GM18951 (cell line): Measurements from ENCODE around the gene MYO5B.

Source experiments
- POLR2A ChIP-seq: IDR thresholded peaks from 4 replicates; pipeline ENCODE4 v1.6.1; 2011; ENCODE audit warnings: mild to moderate bottlenecking; ENCODE audit not compliant: insufficient read length, insufficient read depth; ENCODE audit errors: extremely low read depth
- in situ Hi-C: fragments of 300-500 bp; cut with MboI; formaldehyde crosslinking; loops from one replicate; pipeline ENCODE4 v1.12.0; 2022; ENCODE audit warnings: low sequenced_read_pairs, mixed read lengths, inconsistent platforms; ENCODE audit not compliant: unreplicated experiment

The MYO5B gene

GRCh38 chr18:50073319-50073718 lies 121.6 kb downstream of the MYO5B start:
- in situ Hi-C loops, result no loop called here

GRCh38 chr18:50072146-50072545 lies 122.8 kb downstream of the MYO5B start:
- no peak for TF ChIP-seq POLR2A

More at GRCh38 chr18:50073319-50073718, 121.6 kb downstream of the MYO5B start:
- TF ChIP-seq POLR2A, result no peak

GRCh38 chr18:50071397-50071796 lies 123.5 kb downstream of the MYO5B start:
- no peak for TF ChIP-seq POLR2A
- in situ Hi-C loops, result no loop called here

More at GRCh38 chr18:50072146-50072545, 122.8 kb downstream of the MYO5B start:
- in situ Hi-C loops, result no loop called here

GRCh38 chr18:50069422-50069821 lies 125.5 kb downstream of the MYO5B start:
- in situ Hi-C loops, result no loop called here
- no peak for TF ChIP-seq POLR2A

- TF ChIP-seq POLR2A, result no peak
- in situ Hi-C loops, result no loop called here
Observed at GRCh38 chr18:50065527-50065926, 129.4 kb downstream of the MYO5B start.

GRCh38 chr18:50065039-50065438 lies 129.9 kb downstream of the MYO5B start:
- TF ChIP-seq POLR2A, result no peak
- in situ Hi-C loops, result no loop called here

- TF ChIP-seq POLR2A, result no peak
- in situ Hi-C loops, result no loop called here
Observed at GRCh38 chr18:50061876-50062517, 132.9 kb downstream of the MYO5B start.

- in situ Hi-C loops, result no loop called here
- no peak for TF ChIP-seq POLR2A
Observed at GRCh38 chr18:50060822-50061221, 134.1 kb downstream of the MYO5B start.

GRCh38 chr18:50058731-50059130 lies 136.2 kb downstream of the MYO5B start:
- in situ Hi-C loops, result no loop called here
- TF ChIP-seq POLR2A, result no peak

- no peak for TF ChIP-seq POLR2A
- in situ Hi-C loops, result no loop called here
Observed at GRCh38 chr18:50057009-50057408, 137.9 kb downstream of the MYO5B start.

GRCh38 chr18:50056185-50056584 lies 138.8 kb downstream of the MYO5B start:
- in situ Hi-C loops, result no loop called here
- no peak for TF ChIP-seq POLR2A

GRCh38 chr18:50055488-50055887 lies 139.5 kb downstream of the MYO5B start:
- no peak for TF ChIP-seq POLR2A
- in situ Hi-C loops, result no loop called here

GRCh38 chr18:50053111-50053510 lies 141.8 kb downstream of the MYO5B start:
- TF ChIP-seq POLR2A, result no peak
- in situ Hi-C loops, result no loop called here

GRCh38 chr18:50051288-50051687 lies 143.7 kb downstream of the MYO5B start:
- TF ChIP-seq POLR2A, result no peak
- in situ Hi-C loops, result no loop called here

- no peak for TF ChIP-seq POLR2A
- in situ Hi-C loops, result no loop called here
Observed at GRCh38 chr18:50045126-50045525, 149.8 kb downstream of the MYO5B start.
